GF-D8 (cell line): ENCODE measurements around the gene C19orf53.
"Not testable (repeated sequence)": the region's sequence is repeated elsewhere in the genome, so short reads cannot be mapped to it uniquely, and the experiment has no call there.

Experiments used
- DNase-seq: peaks from one replicate; lab custom pipeline; 2025; lab: John Stamatoyannopoulos, UW

Gene C19orf53

GRCh38 chr19:13764101-13764807 is 10.0 kb upstream of the C19orf53 start, which contains the start of gene MRI1:
TSS of gene MRI1 (plus strand) at chr19:13764522. CDS start at chr19:13764589, 67 bp downstream.
- DNase-seq, result no peak

GRCh38 chr19:13764821-13765394 is 9.3 kb upstream of the C19orf53 start:
- DNase-seq, result no peak

GRCh38 chr19:13765395-13766094 is 8.7 kb upstream of the C19orf53 start:
- no peak for DNase-seq

GRCh38 chr19:13766095-13766481 is 8.2 kb upstream of the C19orf53 start:
- DNase-seq, result no peak

- no peak for DNase-seq
Measured at GRCh38 chr19:13768510-13768909, 5.7 kb upstream of the C19orf53 start.

GRCh38 chr19:13770013-13770635 is 4.1 kb upstream of the C19orf53 start:
- no peak for DNase-seq

GRCh38 chr19:13778398-13778797 is 4.1 kb downstream of the C19orf53 start:
- no peak for DNase-seq

GRCh38 chr19:13778847-13779246 is 4.6 kb downstream of the C19orf53 start:
- DNase-seq, result no peak

- not testable (repeated sequence) for DNase-seq
Measured at GRCh38 chr19:13779794-13780193, 5.5 kb downstream of the C19orf53 start.

- no peak for DNase-seq
Measured at GRCh38 chr19:13781547-13781946, 7.3 kb downstream of the C19orf53 start.

GRCh38 chr19:13782537-13782936 is 8.3 kb downstream of the C19orf53 start:
- no peak for DNase-seq

- DNase-seq, result no peak
Measured at GRCh38 chr19:13783565-13784500, 9.6 kb downstream of the C19orf53 start.

GRCh38 chr19:13784731-13785452 is 10.6 kb downstream of the C19orf53 start:
- peak; percentile 42 for DNase-seq

GRCh38 chr19:13788991-13789390 is 14.7 kb downstream of the C19orf53 start:
- peak; percentile 65 for DNase-seq

- DNase-seq, result peak; percentile 83
Measured at GRCh38 chr19:13790354-13790753, 16.1 kb downstream of the C19orf53 start.

GRCh38 chr19:13793317-13793716 is 19.1 kb downstream of the C19orf53 start:
- not testable (repeated sequence) for DNase-seq

- DNase-seq, result no peak
Measured at GRCh38 chr19:13794398-13794756, 20.1 kb downstream of the C19orf53 start.

GRCh38 chr19:13794757-13795589 is 20.7 kb downstream of the C19orf53 start, which contains the start of gene ZSWIM4:
TSS of gene ZSWIM4 (plus strand) at chr19:13795443. CDS start at chr19:13795649, 206 bp downstream.
- DNase-seq, result peak; percentile 94

GRCh38 chr19:13795595-13796300 is 21.5 kb downstream of the C19orf53 start:
- DNase-seq, result no peak
